Endothelial cell of umbilical vein (primary cell): ENCODE results near the gene PRAMEF6. TPM values are rescaled to one million over a fixed set of nuclear protein-coding genes. Genes with fewer than 3 reads are reported as not detected.
"Not testable (repeated sequence)": the region's sequence is repeated elsewhere in the genome, so short reads cannot be mapped to it uniquely, and the experiment has no call there.

Experiments
- BruUV-seq: library from RNA; stranded (reverse); fragments of 400-500 nt; replicated peaks from 2 replicates; lab custom pipeline; 2021; lab: Mats Ljungman, UMichigan
- CTCF ChIA-PET: fragments of 300-600, 350-600 bp; sonication (Branson Sonifier 250); formaldehyde crosslinking; loops from one replicate; lab custom pipeline; 2021; ENCODE audit warnings: antibody characterized with exemption, inconsistent platforms; lab: Charles Lee
- POLR2A ChIA-PET: fragments of 300-600, 350-600 bp; sonication (Branson Sonifier 250); formaldehyde crosslinking; loops from one replicate; lab custom pipeline; 2021; ENCODE audit warnings: antibody characterized with exemption, inconsistent platforms; lab: Charles Lee
- DNase-seq: peaks from one replicate; pipeline ENCODE4 v3.0.0-alpha.2; 2011; ENCODE audit warnings: low read depth, low spot score
- FAIRE-seq: peaks from 2 replicates; lab custom pipeline; 2011; peaks lifted over from hg19 to GRCh38; lab: Jason Lieb, UNC
- H2AFZ ChIP-seq: 2 replicates; pipeline ENCODE4 v1.6.0; 2012; ENCODE audit warnings: low read depth, low read length, control low read depth, inconsistent platforms
- H3K27ac ChIP-seq: 2 replicates; pipeline ENCODE4 v1.5.1; 2011; ENCODE audit warnings: low read depth, mild to moderate bottlenecking, control low read depth, low read length, moderate library complexity; ENCODE audit not compliant: insufficient read depth
- H3K27me3 ChIP-seq, 2 experiments: 2 replicates each; pipeline versions ENCODE4 v1.6.0 to v1.6.1; 2011; ENCODE audit warnings: low read length in 2 of 2, mixed read lengths in 1 of 2; ENCODE audit not compliant: control insufficient read depth in 2 of 2, insufficient read depth in 2 of 2
- H3K36me3 ChIP-seq, 2 experiments: 2 replicates in 1 of 2; 3 replicates in 1 of 2; pipeline ENCODE4 v1.5.1; 2011; ENCODE audit warnings: low read length in 2 of 2, mild to moderate bottlenecking in 1 of 2, moderate library complexity in 1 of 2; ENCODE audit not compliant: control insufficient read depth in 2 of 2, insufficient read depth in 2 of 2; ENCODE audit errors: extremely low read depth in 1 of 2
- H3K4me1 ChIP-seq: 3 replicates; pipeline ENCODE4 v1.5.1; 2011; ENCODE audit warnings: mild to moderate bottlenecking, low read length; ENCODE audit not compliant: control insufficient read depth, insufficient read depth; ENCODE audit errors: extremely low read depth
- H3K4me2 ChIP-seq: 2 replicates; pipeline ENCODE4 v1.6.1; 2011; ENCODE audit warnings: low read length, control low read depth, mixed read lengths; ENCODE audit not compliant: insufficient read depth
- H3K4me3 ChIP-seq, 3 experiments: fragments of 200-600 bp in 1 of 3; sonication (generic), shearing (Covaris generic) in 1 of 3; replicated peaks in 1 of 3; 2 replicates each; pipeline ENCODE4 v1.5.1; 2011 to 2016; ENCODE audit warnings: control low read depth in 3 of 3, low read length in 3 of 3, mild to moderate bottlenecking in 2 of 3, inconsistent platforms in 1 of 3, low read depth in 1 of 3, moderate library complexity in 1 of 3; ENCODE audit not compliant: insufficient read depth in 1 of 3
- H3K79me2 ChIP-seq: 2 replicates; pipeline ENCODE4 v1.6.0; 2012; ENCODE audit warnings: low read length, inconsistent platforms; ENCODE audit not compliant: control insufficient read depth, insufficient read depth
- H3K9ac ChIP-seq: replicated peaks from 2 replicates; pipeline ENCODE3; 2011; ENCODE audit warnings: low read length, control low read depth; ENCODE audit not compliant: insufficient read depth; ENCODE audit errors: extremely low read depth
- H3K9me1 ChIP-seq: replicated peaks from 3 replicates; pipeline ENCODE4 v1.6.0; 2011; ENCODE audit warnings: mild to moderate bottlenecking, low read length; ENCODE audit not compliant: control insufficient read depth, insufficient read depth; ENCODE audit errors: extremely low read depth
- H3K9me3 ChIP-seq: replicated peaks from 2 replicates; pipeline ENCODE4 v1.5.1; 2012; ENCODE audit warnings: low read length, inconsistent platforms; ENCODE audit not compliant: control insufficient read depth, insufficient read depth
- H4K20me1 ChIP-seq: replicated peaks from 2 replicates; pipeline ENCODE3; 2011; ENCODE audit warnings: mild to moderate bottlenecking, low read length; ENCODE audit not compliant: control insufficient read depth, insufficient read depth; ENCODE audit errors: extremely low read depth
- dilution Hi-C: fragments of 300-500 bp; cut with MboI; formaldehyde crosslinking; loops from one replicate; pipeline ENCODE4 v1.15.0; 2019; ENCODE audit warnings: low sequenced_read_pairs; ENCODE audit not compliant: extremely low pct_ligation_motif_present
- intact Hi-C: fragments of 100-400 bp; cut with micrococcal nuclease; formaldehyde crosslinking; loops from one replicate; pipeline ENCODE4 v1.10.0; 2022
- polyA plus RNA-seq, 4 experiments: library from polyadenylated mRNA; depleted of rRNA in 3 of 4; stranded (reverse) in 3 of 4; unstranded in 1 of 4; fragments of >200 nt; gene quantifications; 2 replicates each; pipeline versions ENCODE4 v1.2.1 to v1.2.3, GENCODE V29; 2011 to 2012; ENCODE audit warnings: missing spikeins in 1 of 4
- total RNA-seq: library from RNA; stranded (reverse); gene quantifications from 2 replicates; pipeline ENCODE4 v1.2.3, GENCODE V29; 2021

The PRAMEF6 gene
- total and polyA plus RNA-seq, 2 donors (not counting 3 experiments of a cell fraction or from before 2014, with no cell fraction given) = not detected

GRCh38 chr1:12903793-12904572, 43.4 kb downstream of the PRAMEF6 start:
- POLR2A ChIA-PET, CTCF ChIA-PET, DNase-seq: not testable (repeated sequence)

GRCh38 chr1:12899186-12899585, 48.2 kb downstream of the PRAMEF6 start:
- H4K20me1 ChIP-seq, BruUV-seq, H3K4me3 ChIP-seq, FAIRE-seq, H3K27me3 ChIP-seq, H3K27ac ChIP-seq, H3K79me2 ChIP-seq, H3K4me2 ChIP-seq, H3K36me3 ChIP-seq, H3K9me3 ChIP-seq, H3K9me1 ChIP-seq, intact Hi-C loops, POLR2A ChIA-PET, DNase-seq, H3K9ac ChIP-seq, dilution Hi-C loops, H2AFZ ChIP-seq, CTCF ChIA-PET, H3K4me1 ChIP-seq: not testable (repeated sequence)

More at GRCh38 chr1:12903793-12904572, 43.4 kb downstream of the PRAMEF6 start:
- H3K9ac ChIP-seq, H3K9me3 ChIP-seq, FAIRE-seq, H2AFZ ChIP-seq, BruUV-seq, H3K36me3 ChIP-seq, H3K27me3 ChIP-seq, H4K20me1 ChIP-seq, H3K4me1 ChIP-seq, intact Hi-C loops, H3K79me2 ChIP-seq, H3K27ac ChIP-seq, H3K4me3 ChIP-seq, H3K9me1 ChIP-seq, H3K4me2 ChIP-seq, dilution Hi-C loops: not testable (repeated sequence)

DNA sequence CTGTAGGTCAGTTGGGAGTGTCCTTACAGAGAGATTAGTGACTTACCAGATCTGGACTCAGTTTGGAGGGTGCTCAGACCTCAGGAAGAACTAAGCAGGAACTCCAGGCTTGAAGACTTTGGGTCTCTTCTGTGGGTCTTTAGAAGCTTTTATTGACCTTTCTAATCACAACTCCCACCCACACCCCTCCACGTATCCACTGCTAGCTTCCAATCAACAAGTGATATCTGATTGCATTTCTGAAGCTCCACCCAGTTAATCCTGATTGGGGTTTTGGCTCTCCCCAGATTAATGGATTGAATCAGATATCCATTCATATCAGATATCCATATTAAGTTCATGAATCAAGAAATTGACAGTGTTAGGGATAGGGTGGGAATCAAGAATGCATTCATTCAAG, 49.2 kb downstream of the PRAMEF6 start, which contains the start of gene PRAMEF10:
Gene PRAMEF10 (minus strand): TSS at position 101 of the 400 bp plus-strand sequence. CDS start 2,423 bp downstream, outside the sequence.
- H3K9me3 ChIP-seq, H3K4me3 ChIP-seq, CTCF ChIA-PET, H3K79me2 ChIP-seq, BruUV-seq, H3K9ac ChIP-seq, H3K27ac ChIP-seq, FAIRE-seq, H2AFZ ChIP-seq, H3K9me1 ChIP-seq, H3K4me1 ChIP-seq, H3K36me3 ChIP-seq, intact Hi-C loops, POLR2A ChIA-PET, dilution Hi-C loops, DNase-seq, H3K27me3 ChIP-seq, H4K20me1 ChIP-seq, H3K4me2 ChIP-seq: not testable (repeated sequence)
